ENCODE data around the gene CRK. TPM values are rescaled to one million over a fixed set of nuclear protein-coding genes. Genes with fewer than 3 reads are reported as not detected.
A peak's percentile ranks its signal among the peaks of the same experiment; 100 is the strongest.
"Not testable (repeated sequence)": the region's sequence is repeated elsewhere in the genome, so short reads cannot be mapped to it uniquely, and the experiment has no call there.

Gene CRK
- total RNA-seq, 3 donors from 2014 or later (not counting 1 experiment from before 2014, with no cell fraction given) = 15.9 to 19.6 (median 16.7) TPM

DNA sequence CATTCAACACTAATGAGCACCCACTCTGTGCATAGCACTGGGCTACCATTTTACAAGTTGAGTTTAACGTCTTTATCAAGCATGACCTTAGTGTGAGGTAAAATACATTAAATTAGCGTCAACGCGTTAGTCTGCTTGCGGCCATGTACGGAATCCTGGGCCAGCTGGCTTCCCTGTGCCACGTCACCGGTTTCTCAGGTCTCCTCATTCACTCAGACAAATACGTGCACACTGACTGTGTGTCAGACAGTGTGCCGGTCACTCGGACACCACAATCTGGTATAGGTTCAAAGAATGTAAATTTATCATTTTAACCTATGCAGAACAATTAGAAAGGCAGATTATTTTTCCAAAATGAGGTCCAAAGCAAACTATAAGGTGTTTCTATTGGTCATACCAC lies 34.6 kb downstream of the CRK start:
- peaks cover 35% of the 10 kb centered on the region for H3K36me3 ChIP-seq (ENCODE audit: control insufficient read depth, insufficient read depth, low read length)

GRCh38 chr17:1420981-1421380 lies 35.1 kb downstream of the CRK start:
- ATAC-seq (no peak), DNase-seq (no peak)
- H3K36me3 ChIP-seq (ENCODE audit: control insufficient read depth, insufficient read depth, low read length) = peaks cover 35% of the 10 kb centered on the region
- Mint-ChIP-seq H3K9me3 (no peaks in the 10 kb centered on the region), H3K27ac (peak overlapping the region in 1 of 2 donors; percentile 29), H3K4me1 (peaks cover 0 to 5% of the 10 kb centered on the region in 2 donors), H3K36me3 (no peaks in the 10 kb centered on the region), H3K27me3 (ENCODE audit: low read depth in 2 of 2) (no peaks in the 10 kb centered on the region), H3K4me3 (no peak overlapping the region)
- TF ChIP-seq, protein P1, sequence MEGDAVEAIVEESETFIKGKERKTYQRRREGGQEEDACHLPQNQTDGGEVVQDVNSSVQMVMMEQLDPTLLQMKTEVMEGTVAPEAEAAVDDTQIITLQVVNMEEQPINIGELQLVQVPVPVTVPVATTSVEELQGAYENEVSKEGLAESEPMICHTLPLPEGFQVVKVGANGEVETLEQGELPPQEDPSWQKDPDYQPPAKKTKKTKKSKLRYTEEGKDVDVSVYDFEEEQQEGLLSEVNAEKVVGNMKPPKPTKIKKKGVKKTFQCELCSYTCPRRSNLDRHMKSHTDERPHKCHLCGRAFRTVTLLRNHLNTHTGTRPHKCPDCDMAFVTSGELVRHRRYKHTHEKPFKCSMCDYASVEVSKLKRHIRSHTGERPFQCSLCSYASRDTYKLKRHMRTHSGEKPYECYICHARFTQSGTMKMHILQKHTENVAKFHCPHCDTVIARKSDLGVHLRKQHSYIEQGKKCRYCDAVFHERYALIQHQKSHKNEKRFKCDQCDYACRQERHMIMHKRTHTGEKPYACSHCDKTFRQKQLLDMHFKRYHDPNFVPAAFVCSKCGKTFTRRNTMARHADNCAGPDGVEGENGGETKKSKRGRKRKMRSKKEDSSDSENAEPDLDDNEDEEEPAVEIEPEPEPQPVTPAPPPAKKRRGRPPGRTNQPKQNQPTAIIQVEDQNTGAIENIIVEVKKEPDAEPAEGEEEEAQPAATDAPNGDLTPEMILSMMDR (IDR thresholded peaks at IDR 0.05) = no peak
- no peaks in the 10 kb centered on the region for H3K9me3 ChIP-seq (ENCODE audit: control insufficient read depth, insufficient read depth, low read length)
- no peak overlapping the region for H3K4me3 ChIP-seq (ENCODE audit: low read length)
- no peaks in the 10 kb centered on the region for H3K4me1 ChIP-seq (ENCODE audit: control insufficient read depth, insufficient read depth, low read length)
- no peaks in the 10 kb centered on the region for H3K27me3 ChIP-seq (ENCODE audit: control insufficient read depth, insufficient read depth, low read length)
- intact Hi-C loops (cut with micrococcal nuclease) = no loop called here
- no peak overlapping the region for H3K27ac ChIP-seq (ENCODE audit: low read length)
- WGBS (ENCODE audit: insufficient coverage) = no CpG with 5 or more reads among the region's 2 CpGs

More for the DNA sequence above, 34.6 kb downstream of the CRK start:
- DNase-seq (no peak), ATAC-seq (no peak)
- Mint-ChIP-seq H3K27me3 (ENCODE audit: low read depth in 2 of 2) (no peaks in the 10 kb centered on the region), H3K9me3 (no peaks in the 10 kb centered on the region), H3K27ac (peak overlapping the region in 1 of 2 donors; percentile 29), H3K4me1 (peaks cover 0 to 5% of the 10 kb centered on the region in 2 donors), H3K36me3 (no peaks in the 10 kb centered on the region), H3K4me3 (no peak overlapping the region)
- Histone ChIP-seq H3K9me3 (ENCODE audit: control insufficient read depth, insufficient read depth, low read length) (no peaks in the 10 kb centered on the region), H3K27ac (ENCODE audit: low read length) (no peak overlapping the region), H3K27me3 (ENCODE audit: control insufficient read depth, insufficient read depth, low read length) (no peaks in the 10 kb centered on the region), H3K4me1 (ENCODE audit: control insufficient read depth, insufficient read depth, low read length) (no peaks in the 10 kb centered on the region), H3K4me3 (ENCODE audit: low read length) (no peak overlapping the region)
- 97% methylated on average over 8 of the region's 11 CpGs for WGBS (ENCODE audit: insufficient coverage)
- intact Hi-C loops (cut with micrococcal nuclease) = no loop called here
- TF ChIP-seq, protein P1 (IDR thresholded peaks at IDR 0.05) = no peak

DNA sequence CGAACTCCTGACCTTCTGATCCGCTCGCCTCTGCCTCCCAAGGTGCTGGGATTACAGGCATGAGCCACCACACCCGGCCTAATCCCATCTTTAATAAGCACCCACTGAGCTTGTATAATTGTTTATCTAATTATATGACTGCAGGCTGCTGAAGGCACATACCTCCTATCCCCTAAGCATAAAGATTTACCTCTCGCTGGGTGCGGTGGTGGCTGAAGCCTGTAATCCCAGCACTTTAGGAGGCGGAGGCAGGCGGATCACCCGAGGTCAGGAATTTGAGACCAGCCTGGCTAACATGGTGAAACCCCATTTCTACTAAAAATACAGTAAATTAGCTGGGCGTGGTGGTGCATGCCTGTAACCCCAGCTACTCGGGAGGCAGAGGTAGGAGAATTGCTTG lies 35.9 kb downstream of the CRK start:
- Histone ChIP-seq H3K27ac (ENCODE audit: low read length) (no peak overlapping the region), H3K4me3 (ENCODE audit: low read length) (no peak overlapping the region), H3K27me3 (ENCODE audit: control insufficient read depth, insufficient read depth, low read length) (no peaks in the 10 kb centered on the region), H3K36me3 (ENCODE audit: control insufficient read depth, insufficient read depth, low read length) (peaks cover 35% of the 10 kb centered on the region), H3K4me1 (ENCODE audit: control insufficient read depth, insufficient read depth, low read length) (no peaks in the 10 kb centered on the region), H3K9me3 (ENCODE audit: control insufficient read depth, insufficient read depth, low read length) (no peaks in the 10 kb centered on the region)
- Mint-ChIP-seq H3K9me3 (no peaks in the 10 kb centered on the region), H3K4me1 (peaks cover 0 to 5% of the 10 kb centered on the region in 2 donors), H3K27me3 (ENCODE audit: low read depth in 2 of 2) (no peaks in the 10 kb centered on the region), H3K36me3 (no peaks in the 10 kb centered on the region), H3K27ac (no peak overlapping the region), H3K4me3 (no peak overlapping the region)
- intact Hi-C loops (cut with micrococcal nuclease) = no loop called here
- TF ChIP-seq, protein P1 (IDR thresholded peaks at IDR 0.05) = no peak
- 97% methylated on average over 11 of the region's 11 CpGs for WGBS (ENCODE audit: insufficient coverage)
- DNase-seq (no peak), ATAC-seq (no peak)

DNA sequence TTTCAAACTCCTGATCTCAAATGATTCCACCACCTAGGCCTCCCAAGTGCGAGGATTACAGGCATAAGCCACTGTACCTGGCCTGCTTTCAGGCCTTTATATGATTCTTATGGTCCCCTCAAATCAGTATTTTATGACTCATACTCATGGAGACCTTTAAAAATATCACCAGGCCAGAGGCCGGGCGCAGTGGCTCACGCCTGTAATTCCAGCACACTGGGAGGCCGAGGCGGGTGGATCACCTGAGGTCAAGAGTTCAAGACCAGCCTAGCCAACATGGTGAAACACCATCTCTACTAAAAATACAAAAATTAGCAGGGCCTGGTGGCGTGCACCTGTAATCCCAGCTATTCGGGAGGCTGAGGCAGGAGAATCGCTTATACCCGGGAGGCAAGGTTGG lies 37.6 kb downstream of the CRK start:
- ATAC-seq; H3K27ac ChIP-seq (ENCODE audit: low read length); H3K27me3 ChIP-seq (ENCODE audit: control insufficient read depth, insufficient read depth, low read length); DNase-seq; H3K4me3 Mint-ChIP-seq; H3K4me1 ChIP-seq (ENCODE audit: control insufficient read depth, insufficient read depth, low read length); H3K9me3 Mint-ChIP-seq; H3K9me3 ChIP-seq (ENCODE audit: control insufficient read depth, insufficient read depth, low read length); H3K27me3 Mint-ChIP-seq (ENCODE audit: low read depth in 2 of 2); H3K4me1 Mint-ChIP-seq; H3K27ac Mint-ChIP-seq; H3K36me3 Mint-ChIP-seq; intact Hi-C loops (cut with micrococcal nuclease); H3K4me3 ChIP-seq (ENCODE audit: low read length): not testable (repeated sequence)
- 98% methylated on average over 10 of the region's 10 CpGs for WGBS (ENCODE audit: insufficient coverage)
- H3K36me3 ChIP-seq (ENCODE audit: control insufficient read depth, insufficient read depth, low read length) = peaks cover 27% of the 10 kb centered on the region
